Liver (tissue), 9 donors: ENCODE results near the gene GPRC5D. TPM values are rescaled to one million over a fixed set of nuclear protein-coding genes. Genes with fewer than 3 reads are reported as not detected.

Experiments
- DNase-seq: peaks from one replicate; pipeline ENCODE4 v3.0.0-alpha.2; 2017; ENCODE audit warnings: low spot score
- H3K27ac ChIP-seq, 2 donors: one replicate each; pipeline ENCODE4 v1.7.0; 2013; ENCODE audit warnings: inconsistent platforms in 2 of 2, low read length in 2 of 2, control low read depth in 1 of 2, low read depth in 1 of 2, mild to moderate bottlenecking in 1 of 2
- H3K27me3 ChIP-seq, 4 donors: one replicate each; pipeline versions ENCODE4 v1.6.1 to v1.7.0; 2013; ENCODE audit warnings: low read length in 3 of 4, inconsistent platforms in 1 of 4, mild to moderate bottlenecking in 1 of 4, moderate library complexity in 1 of 4; ENCODE audit not compliant: control insufficient read depth in 4 of 4, insufficient read depth in 4 of 4
- H3K36me3 ChIP-seq, 4 donors: one replicate each; pipeline versions ENCODE4 v1.6.1 to v1.7.0; 2013; ENCODE audit warnings: low read length in 3 of 4, mild to moderate bottlenecking in 3 of 4, low read depth in 1 of 4, moderate library complexity in 1 of 4; ENCODE audit not compliant: control insufficient read depth in 4 of 4, insufficient read depth in 3 of 4
- H3K4me1 ChIP-seq, 4 donors: one replicate each; pipeline versions ENCODE4 v1.6.1 to v1.7.0; 2013; ENCODE audit warnings: low read length in 3 of 4, mild to moderate bottlenecking in 3 of 4, moderate library complexity in 1 of 4; ENCODE audit not compliant: control insufficient read depth in 4 of 4, insufficient read depth in 4 of 4
- H3K4me3 ChIP-seq, 3 donors: one replicate each; pipeline versions ENCODE4 v1.6.1 to v1.7.0; 2013; ENCODE audit warnings: low read length in 3 of 3, control low read depth in 1 of 3, low read depth in 1 of 3, mild to moderate bottlenecking in 1 of 3
- H3K9ac ChIP-seq, 2 donors: one replicate each; pipeline ENCODE4 v1.7.0; 2013; ENCODE audit warnings: low read length in 2 of 2, mild to moderate bottlenecking in 2 of 2, moderate library complexity in 2 of 2, control low read depth in 1 of 2, low read depth in 1 of 2
- H3K9me3 ChIP-seq, 4 donors: one replicate each; pipeline versions ENCODE4 v1.6.1 to v1.7.0; 2013; ENCODE audit warnings: low read length in 3 of 4; ENCODE audit not compliant: control insufficient read depth in 4 of 4
- ATF3 ChIP-seq: IDR thresholded peaks from 2 replicates; pipeline ENCODE4 v1.6.1; 2016; ENCODE audit warnings: antibody characterized with exemption
- CTCF ChIP-seq: fragments of 150-350 bp; IDR thresholded peaks from 2 replicates; pipeline ENCODE4 v1.5.1; 2017; ENCODE audit warnings: improper control_type of control experiment, low read depth, low read length; ENCODE audit not compliant: missing input control
- EGR1 ChIP-seq, 2 donors: IDR thresholded peaks; 2 replicates each; pipeline ENCODE4 v1.6.1; 2016 to 2018; ENCODE audit warnings: antibody characterized with exemption in 2 of 2, low read depth in 2 of 2
- FOXA1 ChIP-seq: IDR thresholded peaks from 2 replicates; pipeline ENCODE4 v1.6.1; 2016; ENCODE audit warnings: antibody characterized with exemption
- HNF4A ChIP-seq, 2 donors: conservative IDR thresholded peaks; 2 replicates each; pipeline ENCODE4 v1.6.1; 2016; ENCODE audit warnings: antibody characterized with exemption in 2 of 2, mild to moderate bottlenecking in 2 of 2
- HNF4G ChIP-seq: IDR thresholded peaks from 2 replicates; pipeline ENCODE4 v1.6.1; 2016; ENCODE audit warnings: antibody characterized with exemption
- JUND ChIP-seq, 2 donors: IDR thresholded peaks; 2 replicates each; pipeline ENCODE4 v1.6.1; 2016; ENCODE audit warnings: antibody characterized with exemption in 2 of 2
- NR2F2 ChIP-seq: IDR thresholded peaks from 2 replicates; pipeline ENCODE4 v1.6.1; 2016; ENCODE audit warnings: antibody characterized with exemption
- RAD21 ChIP-seq, 2 donors: IDR thresholded peaks; 2 replicates each; pipeline ENCODE4 v1.6.1; 2016; ENCODE audit warnings: antibody characterized with exemption in 2 of 2, mild to moderate bottlenecking in 2 of 2
- RXRA ChIP-seq, 2 donors: IDR thresholded peaks; 2 replicates each; pipeline ENCODE4 v1.6.1; 2017 to 2018; ENCODE audit warnings: antibody characterized with exemption in 2 of 2, mild to moderate bottlenecking in 1 of 2
- SP1 ChIP-seq: IDR thresholded peaks from 2 replicates; pipeline ENCODE4 v1.6.1; 2018; ENCODE audit warnings: antibody characterized with exemption, mild to moderate bottlenecking
- TAF1 ChIP-seq: conservative IDR thresholded peaks from 2 replicates; pipeline ENCODE4 v1.6.1; 2016; ENCODE audit warnings: antibody characterized with exemption, mild to moderate bottlenecking
- YY1 ChIP-seq: IDR thresholded peaks from 2 replicates; pipeline ENCODE4 v1.6.1; 2016; ENCODE audit warnings: antibody characterized with exemption, mild to moderate bottlenecking
- ZBTB33 ChIP-seq: IDR thresholded peaks from 2 replicates; pipeline ENCODE4 v1.6.1; 2016; ENCODE audit warnings: antibody characterized with exemption
- WGBS: extraction: QIAGEN DNeasy Blood & Tissue Kit; methylation state at CpG from one replicate; pipeline ENCODE4 v1.1.7; 2013; 5-methylcytosine and 5-hydroxymethylcytosine counted together
- polyA plus RNA-seq, 2 donors: library from polyadenylated mRNA; stranded (reverse) in 1 of 2; unstranded in 1 of 2; fragments of 200-250 nt in 1 of 2; fragments of >200 nt in 1 of 2; fragmentation: Nextera tagmentation in 1 of 2; extraction: Ambion mirVana in 1 of 2; gene quantifications; one replicate each; pipeline versions ENCODE4 v1.2.1 to v1.2.3, GENCODE V29; 2013 to 2015
- total RNA-seq, 2 donors: library from RNA; depleted of rRNA; stranded (reverse); fragments of >200 nt; gene quantifications; one replicate each; pipeline ENCODE4 v1.2.3, GENCODE V29; 2014
- TF ChIP-seq, protein P1 (sequence below): IDR thresholded peaks from 2 replicates; pipeline ENCODE4 v1.6.1; 2016; ENCODE audit warnings: antibody characterized with exemption, mild to moderate bottlenecking
- TF ChIP-seq, protein P2 (sequence below): IDR thresholded peaks from 2 replicates; pipeline ENCODE4 v1.6.1; 2016; ENCODE audit warnings: antibody characterized with exemption
- donor health status: healthy.
- donor health status: healthy.
- donor health status: healthy.
- donor health status: healthy.
- donor health status: healthy.

The GPRC5D gene
- total and polyA plus RNA-seq, 4 donors, result 0.13 to 0.17 TPM; not detected in 2

- Histone ChIP-seq H3K4me3 (no peak overlapping the region), H3K27ac (no peak overlapping the region), H3K36me3 (peaks cover 14 to 33% (median 30%) of the 10 kb centered on the region in 4 donors), H3K9ac (no peak overlapping the region), H3K9me3 (no peaks in the 10 kb centered on the region), H3K4me1 (no peaks in the 10 kb centered on the region), H3K27me3 (no peaks in the 10 kb centered on the region)
- TF ChIP-seq RXRA (IDR thresholded peaks at IDR 0.05), result no peak
- TF ChIP-seq RAD21 (IDR thresholded peaks at IDR 0.05), result no peak
- no peak for TF ChIP-seq CTCF
- TF ChIP-seq FOXA1, result no peak
- no peak for TF ChIP-seq HNF4G
- TF ChIP-seq YY1, result no peak
- TF ChIP-seq, protein P1, sequence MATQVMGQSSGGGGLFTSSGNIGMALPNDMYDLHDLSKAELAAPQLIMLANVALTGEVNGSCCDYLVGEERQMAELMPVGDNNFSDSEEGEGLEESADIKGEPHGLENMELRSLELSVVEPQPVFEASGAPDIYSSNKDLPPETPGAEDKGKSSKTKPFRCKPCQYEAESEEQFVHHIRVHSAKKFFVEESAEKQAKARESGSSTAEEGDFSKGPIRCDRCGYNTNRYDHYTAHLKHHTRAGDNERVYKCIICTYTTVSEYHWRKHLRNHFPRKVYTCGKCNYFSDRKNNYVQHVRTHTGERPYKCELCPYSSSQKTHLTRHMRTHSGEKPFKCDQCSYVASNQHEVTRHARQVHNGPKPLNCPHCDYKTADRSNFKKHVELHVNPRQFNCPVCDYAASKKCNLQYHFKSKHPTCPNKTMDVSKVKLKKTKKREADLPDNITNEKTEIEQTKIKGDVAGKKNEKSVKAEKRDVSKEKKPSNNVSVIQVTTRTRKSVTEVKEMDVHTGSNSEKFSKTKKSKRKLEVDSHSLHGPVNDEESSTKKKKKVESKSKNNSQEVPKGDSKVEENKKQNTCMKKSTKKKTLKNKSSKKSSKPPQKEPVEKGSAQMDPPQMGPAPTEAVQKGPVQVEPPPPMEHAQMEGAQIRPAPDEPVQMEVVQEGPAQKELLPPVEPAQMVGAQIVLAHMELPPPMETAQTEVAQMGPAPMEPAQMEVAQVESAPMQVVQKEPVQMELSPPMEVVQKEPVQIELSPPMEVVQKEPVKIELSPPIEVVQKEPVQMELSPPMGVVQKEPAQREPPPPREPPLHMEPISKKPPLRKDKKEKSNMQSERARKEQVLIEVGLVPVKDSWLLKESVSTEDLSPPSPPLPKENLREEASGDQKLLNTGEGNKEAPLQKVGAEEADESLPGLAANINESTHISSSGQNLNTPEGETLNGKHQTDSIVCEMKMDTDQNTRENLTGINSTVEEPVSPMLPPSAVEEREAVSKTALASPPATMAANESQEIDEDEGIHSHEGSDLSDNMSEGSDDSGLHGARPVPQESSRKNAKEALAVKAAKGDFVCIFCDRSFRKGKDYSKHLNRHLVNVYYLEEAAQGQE, result no peak
- no peak for TF ChIP-seq JUND (IDR thresholded peaks at IDR 0.05)
- no peak for TF ChIP-seq ATF3
- no peak for TF ChIP-seq ZBTB33
- TF ChIP-seq SP1, result no peak
- no peak for TF ChIP-seq HNF4A (conservative IDR thresholded peaks at IDR 0.05)
- no peak for TF ChIP-seq NR2F2
- no peak for TF ChIP-seq TAF1
- TF ChIP-seq, protein P2, sequence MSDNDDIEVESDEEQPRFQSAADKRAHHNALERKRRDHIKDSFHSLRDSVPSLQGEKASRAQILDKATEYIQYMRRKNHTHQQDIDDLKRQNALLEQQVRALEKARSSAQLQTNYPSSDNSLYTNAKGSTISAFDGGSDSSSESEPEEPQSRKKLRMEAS, result no peak
- TF ChIP-seq EGR1 (IDR thresholded peaks at IDR 0.05; ENCODE audit: low read depth in 2 of 2), result no peak
- WGBS, result 89% methylated on average over 10 of the region's 10 CpGs
- no peak for DNase-seq
Observed at GRCh38 chr12:12986775-12987331, 34.9 kb upstream of the GPRC5D start.
